T-cell (primary cell): ENCODE data around the gene SLC66A1. TPM values are rescaled to one million over a fixed set of nuclear protein-coding genes. Genes with fewer than 3 reads are reported as not detected.

Source experiments
- ATAC-seq, 4 experiments: fragments of 200-7000 bp in 3 of 4; fragments of 150-1000 bp in 1 of 4; cut with Tn5 transposase; replicated peaks in 1 of 4; 1 replicate in 3 of 4; 2 replicates in 1 of 4; pipeline ENCODE4 v1.10.0; 2021; ENCODE audit warnings: moderate library complexity in 3 of 4, mild to moderate bottlenecking in 2 of 4, moderate number of reproducible peaks in 1 of 4
- CTCF ChIA-PET, 2 donors: fragments of 300-600 bp; sonication (Branson Sonifier 250); formaldehyde crosslinking; loops; one replicate each; lab custom pipeline; 2022; ENCODE audit warnings: antibody characterized with exemption in 2 of 2; lab: Charles Lee
- POLR2A ChIA-PET, 2 donors: fragments of 300-600 bp; sonication (Branson Sonifier 250); formaldehyde crosslinking; loops; one replicate each; lab custom pipeline; 2022; ENCODE audit warnings: antibody characterized with exemption in 2 of 2; lab: Charles Lee
- DNase-seq, 35 experiments: peaks; one replicate each; pipeline versions ENCODE4 v3.0.0 to v3.0.0-alpha.2; 2013 to 2023
- H3K27ac ChIP-seq: one replicate; pipeline ENCODE4 v1.5.1; 2013; ENCODE audit warnings: low read length
- H3K27me3 ChIP-seq, 2 experiments: replicated peaks in 1 of 2; 1 replicate in 1 of 2; 2 replicates in 1 of 2; pipeline versions ENCODE4 v1.6.1 to v1.7.0; 2013; ENCODE audit warnings: low read length in 1 of 2, mixed read lengths in 1 of 2; ENCODE audit not compliant: control insufficient read depth in 2 of 2, insufficient read depth in 2 of 2; ENCODE audit errors: extremely low read depth in 1 of 2
- H3K36me3 ChIP-seq, 2 donors: 1 replicate in 1 of 2; 2 replicates in 1 of 2; pipeline versions ENCODE4 v1.6.1 to v1.7.0; 2013; ENCODE audit warnings: low read length in 1 of 2; ENCODE audit not compliant: control insufficient read depth in 2 of 2, insufficient read depth in 1 of 2; ENCODE audit errors: extremely low read depth in 1 of 2
- H3K4me1 ChIP-seq, 2 experiments: 1 replicate in 1 of 2; 2 replicates in 1 of 2; pipeline versions ENCODE4 v1.6.1 to v1.7.0; 2013; ENCODE audit warnings: low read length in 2 of 2, mixed read lengths in 1 of 2; ENCODE audit not compliant: insufficient read depth in 2 of 2, control insufficient read depth in 1 of 2; ENCODE audit errors: extremely low read depth in 1 of 2
- H3K4me3 ChIP-seq, 2 donors: 1 replicate in 1 of 2; 2 replicates in 1 of 2; pipeline versions ENCODE4 v1.5.1 to v1.7.0; 2013; ENCODE audit warnings: mild to moderate bottlenecking in 2 of 2, low read length in 1 of 2, moderate library complexity in 1 of 2; ENCODE audit not compliant: control insufficient read depth in 1 of 2; ENCODE audit errors: extremely low read depth in 1 of 2
- H3K9me3 ChIP-seq: 2 replicates; pipeline ENCODE4 v1.7.0; 2013
- H3K27ac Mint-ChIP-seq, 2 donors: one replicate each; pipeline ENCODE4 v1.8.0; 2020 to 2021; ENCODE audit warnings: mild to moderate bottlenecking in 2 of 2, mixed read lengths in 2 of 2
- H3K27me3 Mint-ChIP-seq, 2 donors: one replicate each; pipeline ENCODE4 v1.8.0; 2021 to 2022; ENCODE audit warnings: mixed read lengths in 2 of 2
- H3K36me3 Mint-ChIP-seq: one replicate; pipeline ENCODE4 v1.8.0; 2021; ENCODE audit warnings: mixed read lengths
- H3K4me1 Mint-ChIP-seq, 3 donors: one replicate each; pipeline ENCODE4 v1.8.0; 2020 to 2022; ENCODE audit warnings: mixed read lengths in 3 of 3, mild to moderate bottlenecking in 1 of 3
- H3K4me3 Mint-ChIP-seq, 3 donors: one replicate each; pipeline ENCODE4 v1.8.0; 2020 to 2022; ENCODE audit warnings: mild to moderate bottlenecking in 3 of 3, mixed read lengths in 3 of 3, moderate library complexity in 3 of 3
- H3K9me3 Mint-ChIP-seq, 3 donors: one replicate each; pipeline ENCODE4 v1.8.0; 2020 to 2022; ENCODE audit warnings: mixed read lengths in 3 of 3
- WGBS: methylation state at CpG from one replicate; pipeline ENCODE4 v1.1.5; 2013; ENCODE audit warnings: missing lambda C conversion rate; ENCODE audit not compliant: insufficient coverage; 5-methylcytosine and 5-hydroxymethylcytosine counted together
- total RNA-seq, 35 experiments: library from RNA in 6 of 35; stranded (reverse) in 6 of 35; fragments of 120-200 nt in 1 of 35; gene quantifications; one replicate each; pipeline versions ENCODE4 v1.2.1 to v1.2.4 and lab custom pipeline; 2013 to 2026

SLC66A1 gene
- total RNA-seq, 5 donors from 2014 or later (not counting 1 experiment from before 2014, with no cell fraction given): 3.5 to 8.1 (median 7.1) TPM

GRCh38 chr1:19374083-19374801, 62.1 kb downstream of the SLC66A1 start:
- H3K27me3 ChIP-seq: no peaks in the 10 kb centered on the region
- no peak overlapping the region for H3K4me3 ChIP-seq
- peaks cover 11 to 82% of the 10 kb centered on the region in 2 donors for H3K36me3 ChIP-seq
- DNase-seq (peak in 4 of 35 experiments; percentile 11 to 34 (median 18)), ATAC-seq (peak in 1 of 4 experiments; percentile 38)
- Mint-ChIP-seq H3K9me3 (no peaks in the 10 kb centered on the region), H3K4me1 (peaks cover 17 to 41% (median 20%) of the 10 kb centered on the region in 3 donors), H3K27ac (no peak overlapping the region), H3K4me3 (no peak overlapping the region), H3K36me3 (peaks cover 30% of the 10 kb centered on the region), H3K27me3 (no peaks in the 10 kb centered on the region)
- no peaks in the 10 kb centered on the region for H3K9me3 ChIP-seq
- ChIA-PET POLR2A (no interaction called here), CTCF (interaction anchor here in 1 of 2 donors (1.8 kb wide), 1 partner anchor 17 kb away, joined by 5 read pairs; no protein-coding TSS in a partner anchor)
- no peak overlapping the region for H3K27ac ChIP-seq
- WGBS: 98% methylated on average over 11 of the region's 14 CpGs
- H3K4me1 ChIP-seq: peaks cover 0 to 11% of the 10 kb centered on the region in 2 experiments

DNA sequence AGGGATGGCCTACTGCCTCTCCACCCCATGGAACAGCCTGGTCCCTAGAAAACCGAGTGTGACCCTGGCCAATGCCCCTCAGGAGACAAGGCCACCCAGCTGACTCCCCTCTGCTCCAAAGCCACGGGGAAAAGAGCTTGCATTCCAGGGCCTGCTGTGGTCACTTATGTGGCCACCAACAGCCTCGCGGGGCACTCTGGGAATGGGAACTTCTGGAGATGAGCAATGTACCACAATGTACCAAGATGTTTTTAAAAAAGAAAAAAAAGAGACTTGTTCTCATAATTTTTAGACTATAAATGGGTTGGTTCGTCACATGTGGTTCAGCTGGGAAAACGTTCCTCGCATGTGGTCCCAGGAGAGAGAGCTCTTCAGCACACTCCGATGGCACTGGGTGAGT, 62.8 kb downstream of the SLC66A1 start:
- Histone ChIP-seq H3K27me3 (no peaks in the 10 kb centered on the region), H3K36me3 (peaks cover 10 to 89% of the 10 kb centered on the region in 2 donors), H3K27ac (no peak overlapping the region), H3K4me1 (peaks cover 0 to 6% of the 10 kb centered on the region in 2 experiments), H3K4me3 (no peak overlapping the region), H3K9me3 (no peaks in the 10 kb centered on the region)
- no peak overlapping the region for H3K27ac Mint-ChIP-seq
- H3K4me3 Mint-ChIP-seq: no peak overlapping the region
- ChIA-PET POLR2A (no interaction called here), CTCF (interaction anchor here in 1 of 2 donors (1.8 kb wide), 1 partner anchor 16 kb away, joined by 5 read pairs; no protein-coding TSS in a partner anchor)
- peaks cover 20 to 41% (median 26%) of the 10 kb centered on the region in 3 donors for H3K4me1 Mint-ChIP-seq
- no peaks in the 10 kb centered on the region for H3K27me3 Mint-ChIP-seq
- no peak for DNase-seq
- ATAC-seq: no peak
- WGBS: 94% methylated on average over 6 of the region's 8 CpGs
- H3K36me3 Mint-ChIP-seq: peaks cover 36% of the 10 kb centered on the region
- H3K9me3 Mint-ChIP-seq: no peaks in the 10 kb centered on the region

DNA sequence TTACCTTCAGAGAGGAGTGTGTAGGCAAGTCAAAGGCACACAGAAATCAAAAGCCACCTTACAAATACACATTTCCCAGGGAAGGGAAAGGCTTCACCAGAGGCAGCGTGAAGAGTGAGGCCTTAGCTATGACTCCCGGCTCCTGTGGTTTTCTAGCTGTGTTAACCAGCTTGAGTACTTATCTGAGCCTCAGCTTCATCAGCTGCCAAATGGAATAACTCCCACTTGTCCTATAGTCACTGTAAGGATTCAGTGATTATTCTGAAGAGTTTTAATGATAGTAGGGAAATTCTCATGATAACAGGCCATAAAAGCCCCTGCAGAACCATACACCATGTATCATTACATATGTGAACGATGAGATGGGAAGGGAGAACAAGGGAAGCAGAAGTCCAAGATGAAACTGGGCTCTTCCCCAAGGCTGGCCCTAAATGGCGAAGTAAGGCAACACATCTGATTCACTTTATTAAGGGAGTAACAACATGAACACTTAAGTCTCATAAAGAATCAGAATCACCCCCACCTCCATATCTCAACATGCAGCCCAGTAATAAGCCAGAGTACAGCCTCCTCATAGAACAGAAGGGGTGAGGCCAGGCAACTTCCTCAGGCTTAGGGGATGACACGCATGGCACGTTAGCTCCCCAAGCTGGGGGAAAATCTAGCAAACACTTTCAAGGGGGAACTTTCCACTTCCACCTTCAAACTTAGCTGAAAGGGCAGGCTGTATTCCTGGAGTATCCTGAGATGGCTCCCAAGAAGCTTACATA, 63.7 kb downstream of the SLC66A1 start:
- ChIA-PET POLR2A (no interaction called here), CTCF (interaction anchor here in 1 of 2 donors (1.8 kb wide), 1 partner anchor 15 kb away, joined by 5 read pairs; no protein-coding TSS in a partner anchor)
- 100% methylated on average over 1 of the region's 6 CpGs for whole genome bisulfite sequencing

DNA sequence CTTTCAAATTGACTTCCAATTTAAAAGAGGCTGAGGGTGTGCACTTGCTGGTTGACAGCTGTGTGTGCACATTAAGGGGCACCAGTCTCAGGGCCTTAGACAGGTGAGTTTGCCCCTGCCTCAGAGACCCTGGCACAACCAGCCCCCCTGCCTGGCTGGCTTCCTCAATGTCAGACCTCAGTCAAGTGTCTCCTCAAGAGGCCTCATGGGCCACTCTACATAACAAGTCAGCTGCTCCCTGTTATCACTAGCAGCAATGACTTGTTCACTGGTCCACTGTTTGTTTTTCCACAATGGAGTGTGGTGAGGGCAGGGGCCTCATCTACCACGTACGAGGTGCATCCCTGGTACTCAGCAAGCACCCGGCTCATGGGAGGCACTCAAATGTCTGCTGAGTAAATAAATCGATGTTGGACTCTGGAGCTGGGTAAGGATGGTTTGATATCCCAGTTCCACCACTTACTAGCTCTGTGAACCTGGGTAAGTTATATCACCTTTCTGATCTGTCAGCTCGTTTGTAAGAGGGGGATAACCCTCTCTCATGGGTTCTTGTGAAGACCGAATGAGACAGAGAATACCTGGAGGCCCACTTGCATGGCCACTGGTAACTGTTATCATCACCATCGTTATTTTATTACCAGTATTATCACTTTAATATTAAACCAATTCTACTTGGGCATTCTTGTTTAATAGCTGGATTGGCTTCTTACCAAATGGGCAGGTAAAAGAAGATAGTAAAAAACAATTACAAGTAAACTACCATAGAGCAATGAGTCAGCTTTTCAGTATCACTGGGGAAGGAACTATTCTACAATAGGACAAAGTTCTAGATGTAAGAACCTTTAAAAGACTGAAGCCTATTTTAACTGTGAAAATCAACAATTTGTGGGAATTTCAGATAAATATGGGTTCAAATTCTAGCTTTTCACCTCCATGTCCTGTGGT, 64.6 kb downstream of the SLC66A1 start:
- Mint-ChIP-seq H3K36me3 (peaks cover 41% of the 10 kb centered on the region), H3K4me3 (no peak overlapping the region)
- no peak for ATAC-seq

More for the DNA sequence above, 63.7 kb downstream of the SLC66A1 start:
- Histone ChIP-seq H3K4me1 (no peaks in the 10 kb centered on the region), H3K27ac (no peak overlapping the region), H3K36me3 (peaks cover 10 to 90% of the 10 kb centered on the region in 2 donors), H3K9me3 (no peaks in the 10 kb centered on the region), H3K27me3 (no peaks in the 10 kb centered on the region), H3K4me3 (no peak overlapping the region)
- no peaks in the 10 kb centered on the region for H3K27me3 Mint-ChIP-seq
- DNase-seq (no peak), ATAC-seq (no peak)
- peaks cover 15 to 32% (median 21%) of the 10 kb centered on the region in 3 donors for H3K4me1 Mint-ChIP-seq
- H3K36me3 Mint-ChIP-seq: peaks cover 39% of the 10 kb centered on the region
- H3K4me3 Mint-ChIP-seq: no peak overlapping the region
- peak overlapping the region in 1 of 2 donors; percentile 63 for H3K27ac Mint-ChIP-seq
- no peaks in the 10 kb centered on the region for H3K9me3 Mint-ChIP-seq

GRCh38 chr1:19377812-19378718, 65.9 kb downstream of the SLC66A1 start:
- POLR2A ChIA-PET: interaction anchor here in 1 of 2 donors (0.6 kb wide), 1 partner anchor 47 kb away, joined by 3 read pairs; no protein-coding TSS in a partner anchor

More for the DNA sequence above, 64.6 kb downstream of the SLC66A1 start:
- Mint-ChIP-seq H3K27ac (no peak overlapping the region), H3K9me3 (no peaks in the 10 kb centered on the region), H3K4me1 (peaks cover 15 to 26% (median 21%) of the 10 kb centered on the region in 3 donors), H3K27me3 (no peaks in the 10 kb centered on the region)
- Histone ChIP-seq H3K9me3 (no peaks in the 10 kb centered on the region), H3K27ac (no peak overlapping the region), H3K4me1 (no peaks in the 10 kb centered on the region), H3K4me3 (no peak overlapping the region), H3K27me3 (no peaks in the 10 kb centered on the region), H3K36me3 (peaks cover 10 to 89% of the 10 kb centered on the region in 2 donors)
- DNase-seq: no peak
- CTCF ChIA-PET: interaction anchor here in 1 of 2 donors (1.2 kb wide), 1 partner anchor 12 kb away, joined by 5 read pairs; no protein-coding TSS in a partner anchor
- POLR2A ChIA-PET: interaction anchor here in 1 of 2 donors (0.6 kb wide), 1 partner anchor 45 kb away, joined by 3 read pairs; no protein-coding TSS in a partner anchor
- no CpG with 5 or more reads among the region's 7 CpGs for WGBS

More at GRCh38 chr1:19377812-19378718, 65.9 kb downstream of the SLC66A1 start:
- peaks cover 45% of the 10 kb centered on the region for H3K36me3 Mint-ChIP-seq
- no peaks in the 10 kb centered on the region for H3K9me3 Mint-ChIP-seq
- ATAC-seq: no peak
- Histone ChIP-seq H3K27ac (no peak overlapping the region), H3K4me3 (no peak overlapping the region), H3K36me3 (peaks cover 10 to 94% of the 10 kb centered on the region in 2 donors), H3K9me3 (no peaks in the 10 kb centered on the region), H3K4me1 (no peaks in the 10 kb centered on the region), H3K27me3 (no peaks in the 10 kb centered on the region)
- no peak for DNase-seq
- peaks cover 15 to 20% (median 16%) of the 10 kb centered on the region in 3 donors for H3K4me1 Mint-ChIP-seq
- no peaks in the 10 kb centered on the region for H3K27me3 Mint-ChIP-seq
- peak overlapping the region; percentile 8 to 60 for H3K27ac Mint-ChIP-seq
- CTCF ChIA-PET: no interaction called here
- 90% methylated on average over 5 of the region's 17 CpGs for WGBS
- H3K4me3 Mint-ChIP-seq: no peak overlapping the region
